Fibroblast of lung (primary cell): ENCODE results near the gene LIMA1. TPM values are rescaled to one million over a fixed set of nuclear protein-coding genes. Genes with fewer than 3 reads are reported as not detected.

Experiments
- DNase-seq, 2 donors: peaks; one replicate each; pipeline versions ENCODE4 v3.0.0 to v3.0.0-alpha.2; 2010; ENCODE audit warnings: low read depth in 2 of 2
- H2AFZ ChIP-seq: 2 replicates; pipeline ENCODE4 v1.5.1; 2012; ENCODE audit warnings: low read length, control low read depth, inconsistent platforms
- H3K27ac ChIP-seq: 2 replicates; pipeline ENCODE4 v1.5.1; 2011; ENCODE audit warnings: low read length, control low read depth; ENCODE audit not compliant: insufficient read depth
- H3K27me3 ChIP-seq: 2 replicates; pipeline ENCODE4 v1.5.1; 2011; ENCODE audit warnings: mild to moderate bottlenecking, low read length; ENCODE audit not compliant: control insufficient read depth, insufficient read depth
- H3K36me3 ChIP-seq: 2 replicates; pipeline ENCODE4 v1.5.1; 2011; ENCODE audit warnings: low read length; ENCODE audit not compliant: control insufficient read depth, insufficient read depth
- H3K4me1 ChIP-seq: 2 replicates; pipeline ENCODE4 v1.5.1; 2011; ENCODE audit warnings: low read length; ENCODE audit not compliant: control insufficient read depth, insufficient read depth; ENCODE audit errors: extremely low read depth
- H3K4me2 ChIP-seq: 2 replicates; pipeline ENCODE4 v1.5.1; 2011; ENCODE audit warnings: low read length, control low read depth; ENCODE audit not compliant: insufficient read depth; ENCODE audit errors: extremely low read depth
- H3K4me3 ChIP-seq, 4 experiments: fragments of 200-600 bp in 1 of 4; sonication (generic) in 1 of 4; replicated peaks in 1 of 4; 2 replicates each; pipeline ENCODE4 v1.5.1; 2011 to 2016; ENCODE audit warnings: low read length in 4 of 4, low read depth in 3 of 4, mild to moderate bottlenecking in 3 of 4, control low read depth in 2 of 4, inconsistent platforms in 1 of 4, mixed read lengths in 1 of 4; ENCODE audit not compliant: insufficient read depth in 1 of 4; ENCODE audit errors: control extremely low read depth in 1 of 4
- H3K79me2 ChIP-seq: 2 replicates; pipeline ENCODE4 v1.5.1; 2012; ENCODE audit warnings: mild to moderate bottlenecking, low read length, inconsistent platforms; ENCODE audit not compliant: control insufficient read depth, insufficient read depth
- H3K9ac ChIP-seq: 2 replicates; pipeline ENCODE4 v1.5.1; 2011; ENCODE audit warnings: mild to moderate bottlenecking, low read length, control low read depth; ENCODE audit not compliant: insufficient read depth
- H3K9me3 ChIP-seq: 2 replicates; pipeline ENCODE4 v1.5.1; 2012; ENCODE audit warnings: low read depth, low read length; ENCODE audit not compliant: control insufficient read depth, insufficient read depth
- H4K20me1 ChIP-seq: 2 replicates; pipeline ENCODE4 v1.5.1; 2011; ENCODE audit warnings: low read length; ENCODE audit not compliant: control insufficient read depth, insufficient read depth; ENCODE audit errors: extremely low read depth
- EZH2 ChIP-seq: IDR thresholded peaks from 2 replicates; pipeline ENCODE4 v1.5.1; 2012; ENCODE audit warnings: low read length, control low read depth, mild to moderate bottlenecking; ENCODE audit errors: missing control alignments
- polyA plus RNA-seq, 2 donors: library from polyadenylated mRNA; depleted of rRNA in 1 of 2; stranded (reverse) in 1 of 2; unstranded in 1 of 2; fragments of >200 nt; gene quantifications; 2 replicates each; pipeline ENCODE4 v1.2.1, GENCODE V29; 2011 to 2012; ENCODE audit warnings: missing spikeins in 1 of 2
- total RNA-seq: library from RNA; depleted of rRNA; stranded (reverse); fragments of >200 nt; gene quantifications from 2 replicates; pipeline ENCODE4 v1.2.1, GENCODE V29; 2014
- TF ChIP-seq, protein P1 (sequence below), 2 donors: IDR thresholded peaks in 1 of 2; conservative IDR thresholded peaks in 1 of 2; 1 replicate in 1 of 2; 2 replicates in 1 of 2; pipeline ENCODE4 v1.5.1; 2011 to 2012; ENCODE audit warnings: low read length in 2 of 2, control low read depth in 1 of 2, inconsistent platforms in 1 of 2, low read depth in 1 of 2, mild to moderate bottlenecking in 1 of 2

Gene LIMA1
- total and polyA plus RNA-seq, 2 donors (not counting 1 experiment from before 2014, with no cell fraction given): 171 to 308 TPM

DNA sequence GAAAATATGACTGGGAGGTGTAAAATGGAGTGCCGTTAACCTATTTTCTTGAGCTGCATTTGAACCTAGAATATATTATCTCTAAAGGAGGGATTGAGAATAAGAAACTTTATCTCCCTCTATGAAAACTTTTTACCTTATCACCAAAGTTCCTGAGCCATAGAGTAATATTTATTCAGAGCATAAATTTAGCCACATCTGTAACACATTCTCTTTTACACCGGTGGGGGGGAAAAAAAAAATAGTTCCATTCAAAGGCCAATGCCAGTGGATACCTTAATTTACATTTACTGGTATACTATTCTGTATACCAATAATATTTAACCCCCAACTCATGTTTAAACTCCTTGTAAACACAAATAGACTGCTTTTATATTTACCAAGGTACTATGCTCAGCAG, 137.9 kb downstream of the LIMA1 start:
- Histone ChIP-seq H3K4me3 (no peak overlapping the region), H3K27me3 (no peaks in the 10 kb centered on the region), H3K79me2 (no peaks in the 10 kb centered on the region), H3K9ac (no peak overlapping the region), H3K9me3 (no peaks in the 10 kb centered on the region), H4K20me1 (no peaks in the 10 kb centered on the region), H3K4me2 (no peak overlapping the region), H3K27ac (no peak overlapping the region), H2AFZ (no peak overlapping the region), H3K36me3 (no peaks in the 10 kb centered on the region), H3K4me1 (no peaks in the 10 kb centered on the region)
- TF ChIP-seq, protein P1, sequence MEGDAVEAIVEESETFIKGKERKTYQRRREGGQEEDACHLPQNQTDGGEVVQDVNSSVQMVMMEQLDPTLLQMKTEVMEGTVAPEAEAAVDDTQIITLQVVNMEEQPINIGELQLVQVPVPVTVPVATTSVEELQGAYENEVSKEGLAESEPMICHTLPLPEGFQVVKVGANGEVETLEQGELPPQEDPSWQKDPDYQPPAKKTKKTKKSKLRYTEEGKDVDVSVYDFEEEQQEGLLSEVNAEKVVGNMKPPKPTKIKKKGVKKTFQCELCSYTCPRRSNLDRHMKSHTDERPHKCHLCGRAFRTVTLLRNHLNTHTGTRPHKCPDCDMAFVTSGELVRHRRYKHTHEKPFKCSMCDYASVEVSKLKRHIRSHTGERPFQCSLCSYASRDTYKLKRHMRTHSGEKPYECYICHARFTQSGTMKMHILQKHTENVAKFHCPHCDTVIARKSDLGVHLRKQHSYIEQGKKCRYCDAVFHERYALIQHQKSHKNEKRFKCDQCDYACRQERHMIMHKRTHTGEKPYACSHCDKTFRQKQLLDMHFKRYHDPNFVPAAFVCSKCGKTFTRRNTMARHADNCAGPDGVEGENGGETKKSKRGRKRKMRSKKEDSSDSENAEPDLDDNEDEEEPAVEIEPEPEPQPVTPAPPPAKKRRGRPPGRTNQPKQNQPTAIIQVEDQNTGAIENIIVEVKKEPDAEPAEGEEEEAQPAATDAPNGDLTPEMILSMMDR (conservative IDR thresholded peaks at IDR 0.05 in 1 of 2, IDR thresholded peaks at IDR 0.05 in 1 of 2; ENCODE audit: low read depth in 1 of 2, low read length in 2 of 2): no peak
- no peak for DNase-seq

DNA sequence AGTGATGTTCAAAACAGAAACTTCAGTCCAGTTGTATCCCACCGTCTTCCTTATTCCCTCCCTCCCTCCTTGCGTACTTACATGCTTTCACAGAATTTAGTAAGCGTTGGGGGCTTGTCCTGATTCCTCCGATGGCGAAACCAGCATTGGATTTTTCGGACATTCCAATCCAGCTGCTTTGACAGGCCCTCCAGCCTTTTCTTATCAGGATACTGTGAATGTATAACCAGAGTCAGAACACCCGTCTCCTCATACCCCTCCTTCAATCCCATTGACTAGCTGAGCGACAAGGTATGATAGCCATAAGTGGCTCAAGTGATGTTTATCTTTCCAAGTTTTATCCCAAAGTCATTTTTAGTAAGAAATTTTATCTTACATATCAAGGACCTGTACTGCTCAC, 140.3 kb downstream of the LIMA1 start:
- H3K4me1 ChIP-seq: no peaks in the 10 kb centered on the region
- H3K9me3 ChIP-seq: no peaks in the 10 kb centered on the region
- no peak overlapping the region for H3K4me3 ChIP-seq
- TF ChIP-seq, protein P1 (conservative IDR thresholded peaks at IDR 0.05 in 1 of 2, IDR thresholded peaks at IDR 0.05 in 1 of 2; ENCODE audit: low read depth in 1 of 2, low read length in 2 of 2): no peak
- no peak for TF ChIP-seq EZH2
- no peaks in the 10 kb centered on the region for H4K20me1 ChIP-seq
- no peaks in the 10 kb centered on the region for H3K36me3 ChIP-seq
- H3K27ac ChIP-seq: no peak overlapping the region
- no peak overlapping the region for H3K4me2 ChIP-seq
- H3K9ac ChIP-seq: no peak overlapping the region
- no peak overlapping the region for H2AFZ ChIP-seq
- no peaks in the 10 kb centered on the region for H3K27me3 ChIP-seq
- no peaks in the 10 kb centered on the region for H3K79me2 ChIP-seq
- no peak for DNase-seq

DNA sequence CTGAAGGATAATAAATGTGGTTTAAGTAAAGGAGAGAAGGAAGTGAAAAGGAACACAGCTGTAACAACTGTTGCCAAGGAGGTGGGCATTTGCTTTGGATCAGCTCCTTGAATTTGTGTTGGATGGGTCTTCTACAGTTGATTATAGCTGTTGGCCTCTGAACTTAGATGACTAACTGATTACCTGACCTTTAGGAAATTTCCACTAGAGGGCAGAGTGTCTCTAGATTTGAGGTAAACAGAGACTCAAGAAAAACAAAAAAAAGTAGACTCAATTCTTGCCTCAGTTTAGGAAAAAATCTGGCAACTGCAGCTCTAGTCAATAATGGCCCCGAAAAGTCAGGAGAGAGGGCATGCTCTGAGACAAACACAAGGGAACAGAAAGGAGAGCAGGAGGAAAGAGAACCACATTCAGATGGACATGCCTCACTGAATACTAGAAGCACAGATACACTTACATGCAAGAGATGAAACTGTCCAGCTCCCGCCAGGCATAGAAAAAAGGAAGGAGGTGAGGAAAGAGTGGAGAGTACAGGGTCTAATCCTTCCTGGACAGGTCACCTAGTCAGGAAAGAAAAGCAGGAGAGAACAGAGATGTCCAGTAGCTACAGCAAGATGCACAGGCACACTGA, 150.7 kb downstream of the LIMA1 start:
- peaks cover 6% of the 10 kb centered on the region for H3K36me3 ChIP-seq
- TF ChIP-seq, protein P1 (conservative IDR thresholded peaks at IDR 0.05 in 1 of 2, IDR thresholded peaks at IDR 0.05 in 1 of 2; ENCODE audit: low read depth in 1 of 2, low read length in 2 of 2): peak in 1 of 2 donors; percentile 51
- no peak for TF ChIP-seq EZH2
- no peak overlapping the region for H3K9ac ChIP-seq
- no peaks in the 10 kb centered on the region for H4K20me1 ChIP-seq
- H3K9me3 ChIP-seq: no peaks in the 10 kb centered on the region
- no peaks in the 10 kb centered on the region for H3K27me3 ChIP-seq
- peak in 1 of 2 donors; percentile 17 for DNase-seq
- no peaks in the 10 kb centered on the region for H3K79me2 ChIP-seq
- peaks cover 2% of the 10 kb centered on the region for H3K4me1 ChIP-seq
- no peak overlapping the region for H2AFZ ChIP-seq
- no peak overlapping the region for H3K4me3 ChIP-seq
- H3K27ac ChIP-seq: no peak overlapping the region
- no peak overlapping the region for H3K4me2 ChIP-seq
